Measurements from ENCODE around the gene CTAGE15.
A peak's percentile ranks its signal among the peaks of the same experiment; 100 is the strongest.
"Not testable (repeated sequence)": the region's sequence is repeated elsewhere in the genome, so short reads cannot be mapped to it uniquely, and the experiment has no call there.

The CTAGE15 gene

GRCh38 chr7:143571501-143571900 is at the start of gene CTAGE15:
CTAGE15 (plus strand) TSS chr7:143571801; CDS start chr7:143571818, 17 bp downstream.
- not testable (repeated sequence) for DNase-seq

- DNase-seq = not testable (repeated sequence)
Measured at GRCh38 chr7:143522309-143522916, 49.2 kb upstream of the CTAGE15 start.

GRCh38 chr7:143531169-143531926 is 40.3 kb upstream of the CTAGE15 start:
- DNase-seq = not testable (repeated sequence)

GRCh38 chr7:143531932-143532331 is 39.7 kb upstream of the CTAGE15 start:
- DNase-seq = not testable (repeated sequence)

GRCh38 chr7:143533213-143533839 is 38.3 kb upstream of the CTAGE15 start:
- not testable (repeated sequence) for DNase-seq

GRCh38 chr7:143536443-143536842 is 35.2 kb upstream of the CTAGE15 start:
- not testable (repeated sequence) for DNase-seq

- DNase-seq = not testable (repeated sequence)
Measured at GRCh38 chr7:143543288-143544038, 28.1 kb upstream of the CTAGE15 start.

GRCh38 chr7:143555968-143556367 is 15.6 kb upstream of the CTAGE15 start:
- not testable (repeated sequence) for DNase-seq

- not testable (repeated sequence) for DNase-seq
Measured at GRCh38 chr7:143563306-143563705, 8.3 kb upstream of the CTAGE15 start.

GRCh38 chr7:143566001-143566400 is 5.6 kb upstream of the CTAGE15 start:
- not testable (repeated sequence) for DNase-seq

- DNase-seq = not testable (repeated sequence)
Measured at GRCh38 chr7:143588183-143588582, 16.6 kb downstream of the CTAGE15 start.

GRCh38 chr7:143589897-143590296 is 18.3 kb downstream of the CTAGE15 start:
- DNase-seq = not testable (repeated sequence)

- DNase-seq = peak; percentile 1
Measured at GRCh38 chr7:143598086-143598485, 26.5 kb downstream of the CTAGE15 start.

- DNase-seq = not testable (repeated sequence)
Measured at GRCh38 chr7:143603549-143603948, 31.9 kb downstream of the CTAGE15 start.

- not testable (repeated sequence) for DNase-seq
Measured at GRCh38 chr7:143606088-143606487, 34.5 kb downstream of the CTAGE15 start.

GRCh38 chr7:143615545-143615944 is 43.9 kb downstream of the CTAGE15 start:
- DNase-seq = not testable (repeated sequence)

GRCh38 chr7:143617204-143617603 is 45.6 kb downstream of the CTAGE15 start:
- DNase-seq = not testable (repeated sequence)

GRCh38 chr7:143620058-143620457 is 48.5 kb downstream of the CTAGE15 start:
- DNase-seq = peak; percentile 80

GRCh38 chr7:143620646-143621045 is 49.0 kb downstream of the CTAGE15 start, which contains the start of gene TCAF2:
TCAF2 (plus strand) TSS chr7:143620974.
- DNase-seq = peak; percentile 83

GRCh38 chr7:143621175-143621574 is 49.6 kb downstream of the CTAGE15 start:
- DNase-seq = not testable (repeated sequence)

GRCh38 chr7:143622130-143622529 is 50.5 kb downstream of the CTAGE15 start:
- not testable (repeated sequence) for DNase-seq
